Daoy (cell line): Measurements from ENCODE around the gene TMED1. TPM values are rescaled to one million over a fixed set of nuclear protein-coding genes. Genes with fewer than 3 reads are reported as not detected.
A peak's percentile ranks its signal among the peaks of the same experiment; 100 is the strongest.
"Not testable (repeated sequence)": the region's sequence is repeated elsewhere in the genome, so short reads cannot be mapped to it uniquely, and the experiment has no call there.

Source experiments
- DNase-seq: peaks from one replicate; pipeline ENCODE4 v3.0.0-alpha.2; 2015; ENCODE audit warnings: low read depth
- total RNA-seq: library from RNA; depleted of rRNA; stranded (reverse); fragments of >200 nt; shearing (Covaris generic); gene quantifications from 2 replicates; pipeline ENCODE4 v1.2.3, GENCODE V29; 2014; rRNA removed

TMED1 gene
- 52.6 and 55.8 TPM in 2 replicates for total RNA-seq

DNA sequence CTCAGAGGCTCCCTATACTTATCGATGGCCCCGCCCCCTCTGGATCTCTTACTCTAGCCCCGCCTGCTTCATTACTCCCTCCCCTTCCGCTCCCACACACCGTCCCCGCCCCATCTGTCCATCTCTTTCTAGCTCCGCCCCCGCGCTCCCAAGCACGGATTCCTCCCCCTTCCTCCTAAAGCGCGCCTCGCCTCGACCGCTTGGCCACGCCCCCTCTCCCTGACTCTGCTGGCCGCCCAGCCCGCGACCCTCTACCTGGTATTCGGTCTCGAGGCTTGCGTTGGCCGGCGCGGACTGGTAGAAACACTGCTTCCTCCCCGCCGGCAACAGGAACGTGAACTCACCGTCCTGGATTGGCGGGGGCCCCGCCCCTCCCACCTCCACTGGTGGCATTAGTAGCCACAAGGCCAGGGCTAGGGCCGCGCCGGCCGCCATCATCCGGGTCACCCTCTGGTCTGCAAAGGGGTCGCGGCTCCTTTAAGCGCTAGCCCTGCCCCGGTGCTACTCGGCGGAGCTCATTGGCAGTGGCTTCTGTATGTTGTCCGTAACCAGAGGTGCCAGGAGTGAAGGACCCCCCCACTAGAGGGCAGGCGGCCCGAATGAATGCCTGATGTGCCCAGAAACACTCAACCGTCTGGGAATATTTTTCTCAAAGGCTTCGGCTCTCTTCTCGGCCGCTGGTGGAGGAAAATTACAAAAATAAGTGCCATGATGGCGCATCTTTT is at the start of gene TMED1:
Gene TMED1, minus strand, starts transcription at position 459 of the 725 bp plus-strand sequence. Its CDS starts 21 bp downstream, at position 438.
- DNase-seq = peak; percentile 99

GRCh38 chr19:10885201-10886169 is 49.5 kb upstream of the TMED1 start:
- DNase-seq = no peak

DNA sequence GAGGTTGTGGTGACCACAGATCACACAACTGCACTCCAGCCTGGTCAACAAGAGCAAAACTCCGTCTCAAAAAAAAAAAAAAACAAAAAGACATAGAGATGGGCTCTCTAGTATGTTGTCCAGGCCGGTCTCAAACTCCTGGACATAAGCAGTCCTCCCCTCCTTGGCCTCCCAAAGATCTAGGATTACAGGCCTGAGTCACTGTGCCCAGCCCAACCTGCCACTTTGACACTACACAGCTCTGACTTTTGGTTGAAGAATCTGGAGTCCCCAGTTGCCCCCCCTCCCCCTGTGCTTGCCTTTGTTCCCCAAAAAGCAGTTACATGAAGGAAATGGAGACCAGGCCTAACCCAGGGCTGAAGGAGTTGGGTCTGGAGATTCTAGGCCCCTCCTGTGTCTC is 48.3 kb upstream of the TMED1 start:
- DNase-seq = peak; percentile 46

DNA sequence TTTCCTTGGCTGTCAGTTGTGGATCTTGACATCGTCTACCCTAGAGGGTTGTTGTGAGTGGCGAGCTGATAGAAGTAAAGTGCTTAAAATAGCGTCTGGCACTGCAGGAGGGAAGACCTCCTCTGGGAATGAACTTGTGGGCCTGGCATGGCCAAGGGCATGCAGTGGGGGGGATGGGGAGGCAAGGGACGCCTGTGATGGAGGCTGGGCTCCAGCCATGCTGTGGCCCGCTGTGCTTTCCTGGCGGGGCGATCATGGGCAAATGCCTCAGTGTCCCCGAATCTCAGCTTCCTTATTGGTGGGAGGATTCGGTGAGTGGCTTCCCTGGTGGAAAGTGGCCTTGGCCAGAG is 46.1 kb upstream of the TMED1 start:
- DNase-seq = no peak

DNA sequence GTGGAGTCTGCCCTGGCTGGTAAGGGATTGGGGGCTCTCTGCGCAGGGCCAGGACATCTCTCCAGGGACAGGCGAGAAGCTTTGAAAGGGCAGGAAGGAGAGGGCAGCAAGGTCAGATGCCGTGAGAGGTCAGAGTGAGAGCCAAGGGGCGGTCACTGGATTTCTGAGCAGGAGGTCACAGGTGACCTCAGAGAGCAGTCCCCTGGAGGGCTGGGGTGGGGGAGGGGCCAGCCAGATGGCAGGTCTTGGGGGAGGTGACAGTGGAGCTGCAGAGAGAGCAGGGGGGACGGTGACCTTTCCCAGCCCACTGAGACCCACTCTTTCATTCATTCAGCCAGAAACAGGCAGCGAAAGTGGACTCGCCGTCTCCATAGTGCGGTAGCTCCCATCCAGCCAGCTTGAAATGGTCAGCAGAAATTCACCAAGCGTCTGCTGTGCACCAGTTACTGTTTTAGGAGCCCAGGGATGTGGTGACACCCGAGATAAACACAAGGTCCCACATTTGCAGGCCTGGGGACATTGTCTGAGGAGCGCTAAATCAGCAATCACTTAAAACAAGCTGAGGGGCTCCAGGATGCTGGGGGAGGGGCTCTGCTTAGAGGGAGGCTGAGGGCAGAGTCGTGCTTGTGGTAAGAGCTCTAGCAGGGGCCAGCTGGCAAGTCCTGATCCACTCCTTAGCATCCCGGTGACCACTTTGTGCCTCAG is 45.5 kb upstream of the TMED1 start:
- DNase-seq = no peak

GRCh38 chr19:10878253-10878652 is 42.2 kb upstream of the TMED1 start:
- no peak for DNase-seq

DNA sequence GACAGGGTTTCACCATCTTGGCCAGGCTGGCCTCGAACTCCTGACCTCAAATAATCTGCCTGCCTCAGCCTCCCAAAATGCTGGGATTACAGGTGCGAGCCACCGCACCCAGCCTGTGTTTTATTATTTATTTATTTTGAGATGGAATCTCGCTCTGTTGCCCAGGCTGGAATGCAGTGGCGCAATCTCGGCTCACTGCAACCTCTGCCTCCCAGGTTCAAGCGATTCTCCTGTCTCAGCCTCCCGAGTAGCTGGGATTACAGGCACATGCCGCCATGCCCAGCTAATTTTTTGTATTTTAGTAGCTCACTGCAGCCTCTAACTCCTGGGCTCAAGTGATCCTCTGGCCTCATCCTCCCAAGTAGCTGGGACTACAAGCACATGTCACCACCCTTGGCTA is 41.6 kb upstream of the TMED1 start:
- not testable (repeated sequence) for DNase-seq

GRCh38 chr19:10876459-10877240 is 40.6 kb upstream of the TMED1 start:
- DNase-seq = no peak

DNA sequence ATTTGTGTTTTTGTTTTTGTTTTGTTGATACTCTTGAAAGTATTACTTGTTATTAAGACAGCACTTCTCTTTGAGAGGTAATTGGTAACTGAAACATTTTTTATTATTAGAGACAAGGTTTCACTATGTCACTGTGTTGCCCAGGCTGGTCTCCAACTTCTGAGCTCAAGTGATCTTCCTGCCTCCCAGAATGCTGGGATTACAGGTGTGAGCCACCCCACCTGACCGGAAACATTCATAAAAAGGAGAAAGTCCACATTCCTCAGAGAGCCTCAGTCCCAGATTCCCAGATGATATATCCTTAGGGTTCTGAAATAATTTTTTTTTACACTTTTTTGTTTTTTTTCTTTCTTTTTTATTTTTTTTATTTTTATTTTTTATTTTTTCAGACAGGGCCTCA is 38.0 kb upstream of the TMED1 start:
- no peak for DNase-seq

DNA sequence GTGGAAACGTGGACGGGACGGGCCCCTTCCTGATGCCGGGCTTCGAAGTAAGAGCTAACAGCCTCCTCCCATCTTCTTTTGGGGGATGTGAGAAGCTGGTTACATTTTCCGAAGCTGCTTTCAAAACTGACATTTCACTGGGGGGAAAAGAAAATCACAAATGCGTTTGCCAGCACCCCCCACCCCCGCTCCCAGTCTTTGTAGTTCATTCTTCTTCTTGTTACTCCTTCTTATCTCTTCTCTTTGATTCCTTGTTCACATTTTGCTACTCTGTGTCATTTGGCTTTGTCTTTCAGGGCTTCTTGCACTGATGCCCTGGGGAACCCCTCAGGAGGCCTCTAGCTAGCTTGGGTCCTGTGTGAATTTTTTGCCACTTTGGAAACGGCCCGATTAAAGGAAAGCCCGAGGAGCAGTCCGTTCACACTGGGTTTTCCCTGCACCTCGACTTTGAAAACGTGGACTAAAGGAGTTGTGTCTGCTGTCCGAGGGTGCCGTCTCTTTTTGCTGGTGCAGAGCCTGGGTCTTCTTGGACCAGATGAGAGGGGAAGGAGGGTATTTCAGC is 36.6 kb upstream of the TMED1 start:
- no peak for DNase-seq

DNA sequence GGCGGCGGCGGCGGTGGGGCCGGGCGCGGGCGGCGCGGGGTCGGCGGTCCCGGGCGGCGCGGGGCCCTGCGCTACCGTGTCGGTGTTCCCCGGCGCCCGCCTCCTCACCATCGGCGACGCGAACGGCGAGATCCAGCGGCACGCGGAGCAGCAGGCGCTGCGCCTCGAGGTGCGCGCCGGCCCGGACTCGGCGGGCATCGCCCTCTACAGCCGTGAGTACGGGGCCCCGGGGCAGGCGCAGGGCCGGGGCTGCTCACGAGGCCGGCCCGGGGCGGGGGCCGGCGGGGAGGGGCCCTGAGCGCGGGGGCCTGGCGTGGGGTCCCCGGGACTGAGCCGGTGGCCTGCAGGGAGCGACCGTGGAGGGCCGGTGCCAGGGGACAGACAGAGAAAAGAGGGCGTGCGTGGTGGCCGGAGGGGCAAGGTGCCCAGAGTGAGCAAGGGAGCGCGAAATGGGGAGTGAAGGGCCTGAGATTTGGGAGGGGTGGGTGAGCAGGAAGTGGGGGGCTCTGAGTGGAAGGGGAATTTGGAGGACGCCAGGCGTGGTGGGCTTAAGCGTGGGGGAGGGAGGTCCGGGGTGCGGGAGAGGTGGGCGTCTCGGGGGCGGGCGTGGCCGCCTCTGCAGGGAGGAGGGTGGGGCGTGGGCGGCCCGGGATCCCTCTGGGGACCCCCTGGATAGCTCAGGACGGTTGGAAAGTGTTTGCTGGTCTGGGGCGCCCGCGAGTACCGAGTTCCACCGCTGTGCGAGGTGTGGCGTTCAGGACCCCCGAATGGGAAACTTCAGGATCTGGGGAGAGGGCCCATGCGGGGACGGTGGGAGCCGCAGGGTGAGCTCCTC is 35.9 kb upstream of the TMED1 start:
- DNase-seq = peak; percentile 57

- peak; percentile 99 for DNase-seq
These were observed 35.1 kb upstream of the TMED1 start, which contains the start of gene CARM1 for GRCh38 chr19:10870955-10871603. CARM1 (plus strand) TSS chr19:10871553; CDS start chr19:10871703, 150 bp downstream.

GRCh38 chr19:10870501-10870954 is 34.5 kb upstream of the TMED1 start:
- DNase-seq = no peak

GRCh38 chr19:10869872-10870311 is 33.9 kb upstream of the TMED1 start:
- not testable (repeated sequence) for DNase-seq

DNA sequence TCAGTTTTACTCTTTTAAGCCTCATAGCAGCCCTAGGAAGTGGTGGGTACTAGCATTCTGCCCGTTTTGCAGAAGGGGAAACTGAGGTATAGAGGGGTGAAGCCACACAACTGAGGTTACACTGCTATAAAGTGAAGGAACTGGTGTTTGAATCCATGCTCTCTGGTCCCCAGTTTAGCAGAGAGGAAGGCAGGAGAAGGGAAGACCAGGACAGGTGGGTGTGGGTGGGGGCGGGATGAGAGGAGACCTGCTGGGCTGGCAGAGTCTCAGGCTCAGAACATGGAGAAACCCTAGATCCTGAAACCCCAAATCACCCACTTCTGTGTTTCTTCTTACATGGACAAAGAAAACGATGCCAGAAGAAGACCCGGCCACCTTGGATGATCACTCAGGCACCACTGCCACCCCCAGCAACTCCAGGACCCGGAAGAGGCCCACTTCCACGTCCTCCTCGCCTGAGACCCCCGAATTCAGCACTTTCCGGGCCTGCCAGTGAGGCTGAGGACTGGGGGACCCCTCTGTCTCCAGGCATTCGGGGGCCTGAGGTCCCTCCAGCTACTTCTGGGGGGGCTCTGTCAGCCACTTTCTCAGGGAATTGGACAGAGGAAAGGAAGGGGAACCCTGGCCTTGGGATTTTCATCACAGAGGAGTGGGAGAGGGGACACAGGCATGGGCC is 33.0 kb upstream of the TMED1 start:
- no peak for DNase-seq

GRCh38 chr19:10866495-10866894 is 30.5 kb upstream of the TMED1 start:
- DNase-seq = no peak

- peak; percentile 75 for DNase-seq
These were observed 28.5 kb upstream of the TMED1 start for GRCh38 chr19:10864538-10864899.

DNA sequence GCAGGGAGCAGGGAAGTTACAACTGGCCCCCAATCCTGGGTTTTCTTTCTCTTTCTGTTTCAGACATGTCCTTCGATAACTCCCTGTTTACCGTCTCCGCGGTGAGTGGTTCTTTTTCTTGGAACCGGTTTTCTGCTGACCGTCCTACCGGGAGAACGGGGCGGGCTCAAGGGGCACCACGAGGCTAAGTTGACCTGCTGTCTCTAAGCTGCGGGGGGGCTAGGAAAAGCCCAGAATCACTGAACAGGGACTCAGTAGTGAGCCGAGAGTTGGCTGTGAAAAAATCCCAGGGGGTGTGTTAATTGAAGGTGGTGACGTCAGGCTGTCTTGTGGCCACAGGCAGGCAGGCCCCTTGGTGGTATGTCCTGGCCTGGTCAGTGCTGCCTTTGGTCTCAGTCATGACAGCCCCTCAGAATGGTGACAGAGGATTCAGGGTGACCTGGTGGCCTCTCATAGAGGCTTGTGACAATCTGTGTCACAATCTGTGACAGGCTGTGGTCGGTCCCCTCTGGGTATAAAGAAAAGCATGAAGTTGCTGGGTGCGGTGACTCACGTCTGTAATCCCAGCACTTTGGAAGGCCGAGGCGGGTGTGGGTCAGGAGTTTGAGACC is 27.2 kb upstream of the TMED1 start:
- DNase-seq = peak; percentile 82
